ENCODE data around the gene KCNS3.
"Not testable (repeated sequence)": the region's sequence is repeated elsewhere in the genome, so short reads cannot be mapped to it uniquely, and the experiment has no call there.

KCNS3 gene

GRCh38 chr2:17950006-17950405, 71.5 kb downstream of the KCNS3 start:
- DNase-seq, result no peak

GRCh38 chr2:17951563-17951962, 73.1 kb downstream of the KCNS3 start:
- DNase-seq, result no peak

- peak; percentile 5 for DNase-seq
Measured at GRCh38 chr2:17958466-17959092, 80.1 kb downstream of the KCNS3 start.

GRCh38 chr2:17959356-17959755, 80.9 kb downstream of the KCNS3 start:
- DNase-seq, result no peak

- no peak for DNase-seq
Measured at GRCh38 chr2:17959833-17960232, 81.4 kb downstream of the KCNS3 start.

- no peak for DNase-seq
Measured at GRCh38 chr2:17960925-17961324, 82.5 kb downstream of the KCNS3 start.

GRCh38 chr2:17961789-17962188, 83.3 kb downstream of the KCNS3 start:
- no peak for DNase-seq

- DNase-seq, result no peak
Measured at GRCh38 chr2:17962876-17963275, 84.4 kb downstream of the KCNS3 start.

- not testable (repeated sequence) for DNase-seq
Measured at GRCh38 chr2:17963571-17963970, 85.1 kb downstream of the KCNS3 start.

GRCh38 chr2:17965196-17965595, 86.7 kb downstream of the KCNS3 start:
- DNase-seq, result no peak

- no peak for DNase-seq
Measured at GRCh38 chr2:17966798-17967197, 88.3 kb downstream of the KCNS3 start.

GRCh38 chr2:17969661-17970060, 91.2 kb downstream of the KCNS3 start:
- DNase-seq, result no peak

GRCh38 chr2:17971531-17972125, 93.2 kb downstream of the KCNS3 start:
- no peak for DNase-seq

GRCh38 chr2:17972991-17973390, 94.5 kb downstream of the KCNS3 start:
- no peak for DNase-seq

- DNase-seq, result no peak
Measured at GRCh38 chr2:17975401-17975800, 96.9 kb downstream of the KCNS3 start.

GRCh38 chr2:17976871-17977746, 98.6 kb downstream of the KCNS3 start:
- no peak for DNase-seq

GRCh38 chr2:17979707-17980106, 101.2 kb downstream of the KCNS3 start:
- DNase-seq, result no peak

GRCh38 chr2:17981936-17982335, 103.5 kb downstream of the KCNS3 start:
- DNase-seq, result no peak

Measured in NCI-H2171 (cell line).